Ascending aorta (tissue), 2 donors: ENCODE data around the gene PIGK. TPM values are rescaled to one million over a fixed set of nuclear protein-coding genes. Genes with fewer than 3 reads are reported as not detected.

Experiments
- DNase-seq, 2 donors: peaks; one replicate each; pipeline ENCODE4 v3.0.0-alpha.2; 2019; ENCODE audit warnings: low spot score in 2 of 2
- H3K27ac ChIP-seq, 2 donors: fragments of 200-600 bp; sonication (generic); one replicate each; pipeline ENCODE4 v1.5.1; 2016 to 2017; ENCODE audit warnings: mild to moderate bottlenecking in 1 of 2
- H3K27me3 ChIP-seq: fragments of 200-600 bp; sonication (generic); one replicate; pipeline ENCODE4 v1.5.1; 2017
- H3K36me3 ChIP-seq, 2 donors: fragments of 200-600 bp; sonication (generic); one replicate each; pipeline ENCODE4 v1.5.1; 2016
- H3K4me1 ChIP-seq, 2 donors: fragments of 200-600 bp; sonication (generic); one replicate each; pipeline ENCODE4 v1.5.1; 2016 to 2017; ENCODE audit warnings: mild to moderate bottlenecking in 1 of 2
- H3K4me3 ChIP-seq, 2 donors: fragments of 200-600 bp; sonication (generic); one replicate each; pipeline ENCODE4 v1.5.1; 2016 to 2017; ENCODE audit warnings: mild to moderate bottlenecking in 1 of 2
- H3K9me3 ChIP-seq, 2 donors: fragments of 200-600 bp; sonication (generic); one replicate each; pipeline ENCODE4 v1.5.1; 2016
- CTCF ChIP-seq, 3 experiments: fragments of 200-600 bp in 2 of 3; fragments of 450-650 bp in 1 of 3; sonication (generic) in 2 of 3; IDR thresholded peaks; one replicate each; pipeline ENCODE4 v1.5.1; 2016 to 2019; ENCODE audit warnings: antibody characterized with exemption in 3 of 3, mild to moderate bottlenecking in 1 of 3, moderate library complexity in 1 of 3
- intact Hi-C: fragments of 100-400 bp; cut with DNase I; formaldehyde crosslinking; loops from one replicate; pipeline ENCODE4 v1.15.1; 2023
- total RNA-seq: library from RNA; depleted of rRNA; stranded (reverse); fragments of >200 nt; gene quantifications from one replicate; pipeline ENCODE4 v1.1.0, GENCODE V29; 2016

Gene PIGK
- total RNA-seq, 1 donor from 2014 or later = 3.4 TPM

GRCh38 chr1:77081834-77082233 lies 137.4 kb downstream of the PIGK start:
- Histone ChIP-seq H3K9me3 (no peaks in the 10 kb centered on the region), H3K27me3 (no peaks in the 10 kb centered on the region), H3K4me1 (no peaks in the 10 kb centered on the region), H3K4me3 (no peak overlapping the region), H3K36me3 (no peaks in the 10 kb centered on the region), H3K27ac (no peak overlapping the region)
- no peak for DNase-seq
- intact Hi-C loops = no loop called here
- TF ChIP-seq CTCF (IDR thresholded peaks at IDR 0.05) = no peak

- no peak for TF ChIP-seq CTCF (IDR thresholded peaks at IDR 0.05)
- Histone ChIP-seq H3K27ac (no peak overlapping the region), H3K27me3 (no peaks in the 10 kb centered on the region), H3K4me1 (no peaks in the 10 kb centered on the region), H3K4me3 (no peak overlapping the region), H3K36me3 (no peaks in the 10 kb centered on the region), H3K9me3 (no peaks in the 10 kb centered on the region)
- intact Hi-C loops = no loop called here
- no peak for DNase-seq
Observed at GRCh38 chr1:77076759-77077158, 142.5 kb downstream of the PIGK start.

GRCh38 chr1:77068013-77068412 lies 151.2 kb downstream of the PIGK start:
- Histone ChIP-seq H3K27ac (no peak overlapping the region), H3K4me1 (no peaks in the 10 kb centered on the region), H3K27me3 (no peaks in the 10 kb centered on the region), H3K4me3 (no peak overlapping the region), H3K9me3 (no peaks in the 10 kb centered on the region), H3K36me3 (no peaks in the 10 kb centered on the region)
- TF ChIP-seq CTCF (IDR thresholded peaks at IDR 0.05) = no peak
- intact Hi-C loops = no loop called here
- DNase-seq = no peak

- Histone ChIP-seq H3K4me1 (no peaks in the 10 kb centered on the region), H3K36me3 (no peaks in the 10 kb centered on the region), H3K27me3 (no peaks in the 10 kb centered on the region), H3K4me3 (no peak overlapping the region), H3K27ac (no peak overlapping the region), H3K9me3 (no peaks in the 10 kb centered on the region)
- TF ChIP-seq CTCF (IDR thresholded peaks at IDR 0.05) = no peak
- no peak for DNase-seq
- intact Hi-C loops = no loop called here
Observed at GRCh38 chr1:77065693-77066342, 153.4 kb downstream of the PIGK start.

GRCh38 chr1:77064246-77064645 lies 155.0 kb downstream of the PIGK start:
- Histone ChIP-seq H3K27ac (no peak overlapping the region), H3K36me3 (no peaks in the 10 kb centered on the region), H3K27me3 (no peaks in the 10 kb centered on the region), H3K4me3 (no peak overlapping the region), H3K4me1 (no peaks in the 10 kb centered on the region), H3K9me3 (no peaks in the 10 kb centered on the region)
- no peak for DNase-seq
- TF ChIP-seq CTCF (IDR thresholded peaks at IDR 0.05) = no peak
- intact Hi-C loops = no loop called here

- Histone ChIP-seq H3K27me3 (no peaks in the 10 kb centered on the region), H3K4me1 (no peaks in the 10 kb centered on the region), H3K27ac (no peak overlapping the region), H3K4me3 (no peak overlapping the region), H3K9me3 (no peaks in the 10 kb centered on the region), H3K36me3 (no peaks in the 10 kb centered on the region)
- intact Hi-C loops = no loop called here
- DNase-seq = no peak
- no peak for TF ChIP-seq CTCF (IDR thresholded peaks at IDR 0.05)
Observed at GRCh38 chr1:77063118-77063517, 156.1 kb downstream of the PIGK start.
